Measurements from ENCODE around the gene MED15.

- TF ChIP-seq, protein P1, sequence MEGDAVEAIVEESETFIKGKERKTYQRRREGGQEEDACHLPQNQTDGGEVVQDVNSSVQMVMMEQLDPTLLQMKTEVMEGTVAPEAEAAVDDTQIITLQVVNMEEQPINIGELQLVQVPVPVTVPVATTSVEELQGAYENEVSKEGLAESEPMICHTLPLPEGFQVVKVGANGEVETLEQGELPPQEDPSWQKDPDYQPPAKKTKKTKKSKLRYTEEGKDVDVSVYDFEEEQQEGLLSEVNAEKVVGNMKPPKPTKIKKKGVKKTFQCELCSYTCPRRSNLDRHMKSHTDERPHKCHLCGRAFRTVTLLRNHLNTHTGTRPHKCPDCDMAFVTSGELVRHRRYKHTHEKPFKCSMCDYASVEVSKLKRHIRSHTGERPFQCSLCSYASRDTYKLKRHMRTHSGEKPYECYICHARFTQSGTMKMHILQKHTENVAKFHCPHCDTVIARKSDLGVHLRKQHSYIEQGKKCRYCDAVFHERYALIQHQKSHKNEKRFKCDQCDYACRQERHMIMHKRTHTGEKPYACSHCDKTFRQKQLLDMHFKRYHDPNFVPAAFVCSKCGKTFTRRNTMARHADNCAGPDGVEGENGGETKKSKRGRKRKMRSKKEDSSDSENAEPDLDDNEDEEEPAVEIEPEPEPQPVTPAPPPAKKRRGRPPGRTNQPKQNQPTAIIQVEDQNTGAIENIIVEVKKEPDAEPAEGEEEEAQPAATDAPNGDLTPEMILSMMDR (IDR thresholded peaks at IDR 0.05; ENCODE audit: control extremely low read depth in 1 of 3, insufficient read depth in 1 of 3, low read depth in 1 of 3, low read length in 3 of 3): no peak
- no peak for TF ChIP-seq POLR2A (IDR thresholded peaks at IDR 0.05; ENCODE audit: control extremely low read depth in 1 of 2, low read depth in 2 of 2, low read length in 2 of 2)
- no peak for TF ChIP-seq POLR2AphosphoS5 (IDR thresholded peaks at IDR 0.05; ENCODE audit: low read depth, low read length)
- TF ChIP-seq EP300 (IDR thresholded peaks at IDR 0.05; ENCODE audit: borderline replicate concordance in 1 of 2, low read depth in 2 of 2, low read length in 2 of 2): no peak
- TF ChIP-seq RFX5 (IDR thresholded peaks at IDR 0.05; ENCODE audit: borderline replicate concordance, low read depth, low read length): no peak
- no peak for TF ChIP-seq JUN (IDR thresholded peaks at IDR 0.05; ENCODE audit: low read depth, low read length)
- no peak for TF ChIP-seq EZH2 (IDR thresholded peaks at IDR 0.05; ENCODE audit: low read depth, low read length, severe bottlenecking)
Measured at GRCh38 chr22:20618488-20618887, 111.1 kb downstream of the MED15 start.

Data from H1 (cell line).